ENCODE measurements around the gene NR3C2. TPM values are rescaled to one million over a fixed set of nuclear protein-coding genes. Genes with fewer than 3 reads are reported as not detected.

The NR3C2 gene
- total RNA-seq, 2 experiments from 2014 or later, result 2.0 to 5.2 TPM

GRCh38 chr4:148295642-148296041 is 146.6 kb downstream of the NR3C2 start:
- Histone ChIP-seq H3K9me3 (ENCODE audit: low read length) (no peaks in the 10 kb centered on the region; the same call in 1 of the 2 replicates), H3K79me2 (ENCODE audit: insufficient read depth, low read depth, low read length) (no peaks in the 10 kb centered on the region), H3K27ac (ENCODE audit: low read depth, low read length, poor library complexity, severe bottlenecking) (no peak overlapping the region), H4K20me1 (ENCODE audit: insufficient read depth, low read length) (no peaks in the 10 kb centered on the region), H3K4me3 (ENCODE audit: low read depth, low read length, poor library complexity, severe bottlenecking) (no peak overlapping the region), H3K4me2 (ENCODE audit: low read length) (no peak overlapping the region), H2AFZ (ENCODE audit: low read length) (no peak overlapping the region), H3K4me1 (ENCODE audit: insufficient read depth, low read length, poor library complexity, severe bottlenecking) (no peaks in the 10 kb centered on the region), H3K36me3 (ENCODE audit: insufficient read depth, low read length) (no peaks in the 10 kb centered on the region), H3K9me2 (ENCODE audit: insufficient read depth, low read length) (no peaks in the 10 kb centered on the region)
- TF ChIP-seq EZH2phosphoT487 (IDR thresholded peaks at IDR 0.05; ENCODE audit: borderline replicate concordance, low read depth, low read length) (no peak), CTCF (conservative IDR thresholded peaks at IDR 0.05; ENCODE audit: low read length) (no peak)
- DNase-seq (ENCODE audit: low spot score), result no peak
- intact Hi-C loops (cut with micrococcal nuclease; ENCODE audit: unreplicated experiment), result no loop called here
- ChIA-PET POLR2A (interaction anchor here (0.6 to 0.7 kb wide), 3 partner anchors 53 to 1829 kb away, joined by 3 to 4 read pairs (median 3); no protein-coding TSS in a partner anchor), CTCF (ENCODE audit: unreplicated experiment) (no interaction called here)
- BruUV-seq (replicated peaks), result no TSS peak

- H3K9me2 ChIP-seq (ENCODE audit: insufficient read depth, low read length), result no peaks in the 10 kb centered on the region
- no peaks in the 10 kb centered on the region for H3K79me2 ChIP-seq (ENCODE audit: insufficient read depth, low read depth, low read length)
- no peak for TF ChIP-seq CTCF (conservative IDR thresholded peaks at IDR 0.05; ENCODE audit: low read length)
- no peak for TF ChIP-seq EZH2phosphoT487 (IDR thresholded peaks at IDR 0.05; ENCODE audit: borderline replicate concordance, low read depth, low read length)
- no peak overlapping the region for H3K4me3 ChIP-seq (ENCODE audit: low read depth, low read length, poor library complexity, severe bottlenecking)
- H3K27ac ChIP-seq (ENCODE audit: low read depth, low read length, poor library complexity, severe bottlenecking), result no peak overlapping the region
- DNase-seq (ENCODE audit: low spot score), result no peak
- H3K4me2 ChIP-seq (ENCODE audit: low read length), result no peak overlapping the region
- intact Hi-C loops (cut with micrococcal nuclease; ENCODE audit: unreplicated experiment), result no loop called here
- H3K4me1 ChIP-seq (ENCODE audit: insufficient read depth, low read length, poor library complexity, severe bottlenecking), result no peaks in the 10 kb centered on the region
- ChIA-PET CTCF (ENCODE audit: unreplicated experiment) (no interaction called here), POLR2A (no interaction called here)
- H3K9me3 ChIP-seq (ENCODE audit: low read length), result no peaks in the 10 kb centered on the region
- H4K20me1 ChIP-seq (ENCODE audit: insufficient read depth, low read length), result no peaks in the 10 kb centered on the region
- H2AFZ ChIP-seq (ENCODE audit: low read length), result no peak overlapping the region
- no TSS peak for BruUV-seq (replicated peaks)
- no peaks in the 10 kb centered on the region for H3K36me3 ChIP-seq (ENCODE audit: insufficient read depth, low read length)
Measured at GRCh38 chr4:148293571-148293970, 148.6 kb downstream of the NR3C2 start.

- H3K4me2 ChIP-seq (ENCODE audit: low read length), result no peak overlapping the region
- TF ChIP-seq EZH2phosphoT487 (IDR thresholded peaks at IDR 0.05; ENCODE audit: borderline replicate concordance, low read depth, low read length), result no peak
- TF ChIP-seq CTCF (conservative IDR thresholded peaks at IDR 0.05; ENCODE audit: low read length), result no peak
- no peaks in the 10 kb centered on the region for H3K79me2 ChIP-seq (ENCODE audit: insufficient read depth, low read depth, low read length)
- no peaks in the 10 kb centered on the region for H3K9me2 ChIP-seq (ENCODE audit: insufficient read depth, low read length)
- no peaks in the 10 kb centered on the region for H3K36me3 ChIP-seq (ENCODE audit: insufficient read depth, low read length)
- ChIA-PET POLR2A (no interaction called here), CTCF (ENCODE audit: unreplicated experiment) (no interaction called here)
- H3K9me3 ChIP-seq (ENCODE audit: low read length), result no peaks in the 10 kb centered on the region
- DNase-seq (ENCODE audit: low spot score), result no peak
- no peak overlapping the region for H3K27ac ChIP-seq (ENCODE audit: low read depth, low read length, poor library complexity, severe bottlenecking)
- no peak overlapping the region for H2AFZ ChIP-seq (ENCODE audit: low read length)
- no peaks in the 10 kb centered on the region for H3K4me1 ChIP-seq (ENCODE audit: insufficient read depth, low read length, poor library complexity, severe bottlenecking)
- H4K20me1 ChIP-seq (ENCODE audit: insufficient read depth, low read length), result no peaks in the 10 kb centered on the region
- intact Hi-C loops (cut with micrococcal nuclease; ENCODE audit: unreplicated experiment), result no loop called here
- H3K4me3 ChIP-seq (ENCODE audit: low read depth, low read length, poor library complexity, severe bottlenecking), result no peak overlapping the region
- no TSS peak for BruUV-seq (replicated peaks)
Measured at GRCh38 chr4:148292686-148293085, 149.5 kb downstream of the NR3C2 start.

Measured in OCI-LY7 (cell line).